Endothelial cell of umbilical vein (primary cell): ENCODE results near the gene TTLL11. TPM values are rescaled to one million over a fixed set of nuclear protein-coding genes. Genes with fewer than 3 reads are reported as not detected.

ENCODE experiments used
- BruUV-seq: library from RNA; stranded (reverse); fragments of 400-500 nt; replicated peaks from 2 replicates; lab custom pipeline; 2021; lab: Mats Ljungman, UMichigan
- CTCF ChIA-PET: fragments of 300-600, 350-600 bp; sonication (Branson Sonifier 250); formaldehyde crosslinking; loops from one replicate; lab custom pipeline; 2021; ENCODE audit warnings: antibody characterized with exemption, inconsistent platforms; lab: Charles Lee
- POLR2A ChIA-PET: fragments of 300-600, 350-600 bp; sonication (Branson Sonifier 250); formaldehyde crosslinking; loops from one replicate; lab custom pipeline; 2021; ENCODE audit warnings: antibody characterized with exemption, inconsistent platforms; lab: Charles Lee
- DNase-seq: peaks from one replicate; pipeline ENCODE4 v3.0.0-alpha.2; 2011; ENCODE audit warnings: low read depth, low spot score
- FAIRE-seq: peaks from 2 replicates; lab custom pipeline; 2011; peaks lifted over from hg19 to GRCh38; lab: Jason Lieb, UNC
- H2AFZ ChIP-seq: 2 replicates; pipeline ENCODE4 v1.6.0; 2012; ENCODE audit warnings: low read depth, low read length, control low read depth, inconsistent platforms
- H3K27ac ChIP-seq: 2 replicates; pipeline ENCODE4 v1.5.1; 2011; ENCODE audit warnings: low read depth, mild to moderate bottlenecking, control low read depth, low read length, moderate library complexity; ENCODE audit not compliant: insufficient read depth
- H3K27me3 ChIP-seq, 2 experiments: 2 replicates each; pipeline versions ENCODE4 v1.6.0 to v1.6.1; 2011; ENCODE audit warnings: low read length in 2 of 2, mixed read lengths in 1 of 2; ENCODE audit not compliant: control insufficient read depth in 2 of 2, insufficient read depth in 2 of 2
- H3K36me3 ChIP-seq, 2 experiments: 2 replicates in 1 of 2; 3 replicates in 1 of 2; pipeline ENCODE4 v1.5.1; 2011; ENCODE audit warnings: low read length in 2 of 2, mild to moderate bottlenecking in 1 of 2, moderate library complexity in 1 of 2; ENCODE audit not compliant: control insufficient read depth in 2 of 2, insufficient read depth in 2 of 2; ENCODE audit errors: extremely low read depth in 1 of 2
- H3K4me1 ChIP-seq: 3 replicates; pipeline ENCODE4 v1.5.1; 2011; ENCODE audit warnings: mild to moderate bottlenecking, low read length; ENCODE audit not compliant: control insufficient read depth, insufficient read depth; ENCODE audit errors: extremely low read depth
- H3K4me2 ChIP-seq: 2 replicates; pipeline ENCODE4 v1.6.1; 2011; ENCODE audit warnings: low read length, control low read depth, mixed read lengths; ENCODE audit not compliant: insufficient read depth
- H3K4me3 ChIP-seq, 3 experiments: fragments of 200-600 bp in 1 of 3; sonication (generic), shearing (Covaris generic) in 1 of 3; replicated peaks in 1 of 3; 2 replicates each; pipeline ENCODE4 v1.5.1; 2011 to 2016; ENCODE audit warnings: control low read depth in 3 of 3, low read length in 3 of 3, mild to moderate bottlenecking in 2 of 3, inconsistent platforms in 1 of 3, low read depth in 1 of 3, moderate library complexity in 1 of 3; ENCODE audit not compliant: insufficient read depth in 1 of 3
- H3K79me2 ChIP-seq: 2 replicates; pipeline ENCODE4 v1.6.0; 2012; ENCODE audit warnings: low read length, inconsistent platforms; ENCODE audit not compliant: control insufficient read depth, insufficient read depth
- H3K9ac ChIP-seq: replicated peaks from 2 replicates; pipeline ENCODE3; 2011; ENCODE audit warnings: low read length, control low read depth; ENCODE audit not compliant: insufficient read depth; ENCODE audit errors: extremely low read depth
- H3K9me1 ChIP-seq: replicated peaks from 3 replicates; pipeline ENCODE4 v1.6.0; 2011; ENCODE audit warnings: mild to moderate bottlenecking, low read length; ENCODE audit not compliant: control insufficient read depth, insufficient read depth; ENCODE audit errors: extremely low read depth
- H3K9me3 ChIP-seq: replicated peaks from 2 replicates; pipeline ENCODE4 v1.5.1; 2012; ENCODE audit warnings: low read length, inconsistent platforms; ENCODE audit not compliant: control insufficient read depth, insufficient read depth
- H4K20me1 ChIP-seq: replicated peaks from 2 replicates; pipeline ENCODE3; 2011; ENCODE audit warnings: mild to moderate bottlenecking, low read length; ENCODE audit not compliant: control insufficient read depth, insufficient read depth; ENCODE audit errors: extremely low read depth
- CTCF ChIP-seq, 2 donors: IDR thresholded peaks; 1 replicate in 1 of 2; 2 replicates in 1 of 2; pipeline ENCODE4 v1.5.1; 2011; ENCODE audit warnings: low read length in 2 of 2, mild to moderate bottlenecking in 2 of 2, moderate library complexity in 2 of 2, control low read depth in 1 of 2, inconsistent platforms in 1 of 2, low read depth in 1 of 2; ENCODE audit not compliant: insufficient read depth in 1 of 2; ENCODE audit errors: extremely low read depth in 1 of 2
- EZH2 ChIP-seq: IDR thresholded peaks from 2 replicates; pipeline ENCODE4 v1.6.1; 2012; ENCODE audit warnings: borderline replicate concordance, low read depth, mild to moderate bottlenecking, moderate library complexity, low read length, inconsistent platforms; ENCODE audit not compliant: severe bottlenecking
- FOS ChIP-seq: IDR thresholded peaks from 2 replicates; pipeline ENCODE4 v1.6.1; 2011; ENCODE audit warnings: mild to moderate bottlenecking, low read length, moderate library complexity, borderline replicate concordance; ENCODE audit not compliant: insufficient read depth
- GATA2 ChIP-seq: IDR thresholded peaks from 2 replicates; pipeline ENCODE4 v1.7.0; 2011; ENCODE audit warnings: low read depth, mild to moderate bottlenecking, moderate library complexity, mixed read lengths, low read length; ENCODE audit not compliant: insufficient read length, insufficient read depth
- JUN ChIP-seq: IDR thresholded peaks from 2 replicates; pipeline ENCODE4 v1.6.1; 2011; ENCODE audit warnings: borderline replicate concordance, low read depth; ENCODE audit not compliant: insufficient read length, insufficient read depth
- MYC ChIP-seq: IDR thresholded peaks from one replicate; pipeline ENCODE4 v1.6.1; 2011; ENCODE audit warnings: mild to moderate bottlenecking, low read depth, low read length
- POLR2A ChIP-seq: IDR thresholded peaks from 2 replicates; pipeline ENCODE4 v1.6.1; 2012; ENCODE audit warnings: low read depth, mild to moderate bottlenecking, control low read depth, low read length
- POLR2AphosphoS5 ChIP-seq: IDR thresholded peaks from 2 replicates; pipeline ENCODE4 v1.6.1; 2012; ENCODE audit warnings: low read depth, mild to moderate bottlenecking, control low read depth, low read length, moderate library complexity; ENCODE audit not compliant: insufficient read depth
- dilution Hi-C: fragments of 300-500 bp; cut with MboI; formaldehyde crosslinking; loops from one replicate; pipeline ENCODE4 v1.15.0; 2019; ENCODE audit warnings: low sequenced_read_pairs; ENCODE audit not compliant: extremely low pct_ligation_motif_present
- intact Hi-C: fragments of 100-400 bp; cut with micrococcal nuclease; formaldehyde crosslinking; loops from one replicate; pipeline ENCODE4 v1.10.0; 2022
- polyA plus RNA-seq, 4 experiments: library from polyadenylated mRNA; depleted of rRNA in 3 of 4; stranded (reverse) in 3 of 4; unstranded in 1 of 4; fragments of >200 nt; gene quantifications; 2 replicates each; pipeline versions ENCODE4 v1.2.1 to v1.2.3, GENCODE V29; 2011 to 2012; ENCODE audit warnings: missing spikeins in 1 of 4
- total RNA-seq: library from RNA; stranded (reverse); gene quantifications from 2 replicates; pipeline ENCODE4 v1.2.3, GENCODE V29; 2021
- TF ChIP-seq, protein P1 (sequence below): IDR thresholded peaks from 2 replicates; pipeline ENCODE4 v1.6.1; 2011; ENCODE audit not compliant: insufficient read depth, insufficient read length

Gene TTLL11
- total and polyA plus RNA-seq, 2 donors (not counting 3 experiments of a cell fraction or from before 2014, with no cell fraction given) = 4.9 to 5.1 TPM

GRCh38 chr9:121827251-121827967 is 265.7 kb downstream of the TTLL11 start:
- TF ChIP-seq MYC = no peak
- no peak for TF ChIP-seq CTCF (IDR thresholded peaks at IDR 0.05; ENCODE audit: extremely low read depth in 1 of 2, insufficient read depth in 1 of 2, low read depth in 1 of 2, low read length in 2 of 2)
- no peak for TF ChIP-seq EZH2
- no peak for TF ChIP-seq POLR2AphosphoS5
- no peak for TF ChIP-seq JUN
- TF ChIP-seq, protein P1, sequence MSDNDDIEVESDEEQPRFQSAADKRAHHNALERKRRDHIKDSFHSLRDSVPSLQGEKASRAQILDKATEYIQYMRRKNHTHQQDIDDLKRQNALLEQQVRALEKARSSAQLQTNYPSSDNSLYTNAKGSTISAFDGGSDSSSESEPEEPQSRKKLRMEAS = no peak
- TF ChIP-seq POLR2A = no peak
- TF ChIP-seq GATA2 = no peak
- no peak for TF ChIP-seq FOS
- Histone ChIP-seq H3K9me3 (no peaks in the 10 kb centered on the region), H3K27me3 (no peaks in the 10 kb centered on the region), H4K20me1 (no peaks in the 10 kb centered on the region), H3K9me1 (no peaks in the 10 kb centered on the region), H3K4me2 (no peak overlapping the region), H3K36me3 (no peaks in the 10 kb centered on the region), H3K27ac (no peak overlapping the region), H2AFZ (no peak overlapping the region), H3K79me2 (no peaks in the 10 kb centered on the region), H3K4me1 (no peaks in the 10 kb centered on the region), H3K9ac (no peak overlapping the region), H3K4me3 (no peak overlapping the region)
- CTCF ChIA-PET = no interaction called here
- FAIRE-seq = no peak
- POLR2A ChIA-PET = no interaction called here
- intact Hi-C loops = no loop called here
- no peak for DNase-seq
- no TSS peak for BruUV-seq
- dilution Hi-C loops = no loop called here
